Measurements from ENCODE around the gene SH3PXD2A.

Gene SH3PXD2A

GRCh38 chr10:103572347-103573204, 282.8 kb downstream of the SH3PXD2A start:
- no peak for DNase-seq

- no peak for DNase-seq
Measured at GRCh38 chr10:103571656-103571975, 283.8 kb downstream of the SH3PXD2A start.

- DNase-seq: no peak
Measured at GRCh38 chr10:103570844-103571655, 284.3 kb downstream of the SH3PXD2A start.

- no peak for DNase-seq
Measured at GRCh38 chr10:103569896-103570295, 285.5 kb downstream of the SH3PXD2A start.

- no peak for DNase-seq
Measured at GRCh38 chr10:103568505-103568904, 286.9 kb downstream of the SH3PXD2A start.

GRCh38 chr10:103566536-103566935, 288.8 kb downstream of the SH3PXD2A start:
- DNase-seq: no peak

GRCh38 chr10:103564776-103565520, 290.4 kb downstream of the SH3PXD2A start:
- DNase-seq: peak; percentile 20

GRCh38 chr10:103564116-103564501, 291.3 kb downstream of the SH3PXD2A start:
- no peak for DNase-seq

- no peak for DNase-seq
Measured at GRCh38 chr10:103563231-103564115, 291.9 kb downstream of the SH3PXD2A start.

- no peak for DNase-seq
Measured at GRCh38 chr10:103562383-103562782, 293.0 kb downstream of the SH3PXD2A start.

GRCh38 chr10:103560886-103561285, 294.5 kb downstream of the SH3PXD2A start:
- no peak for DNase-seq

GRCh38 chr10:103559776-103560175, 295.6 kb downstream of the SH3PXD2A start:
- DNase-seq: no peak

- DNase-seq: no peak
Measured at GRCh38 chr10:103558911-103559310, 296.5 kb downstream of the SH3PXD2A start.

GRCh38 chr10:103557455-103557854, 297.9 kb downstream of the SH3PXD2A start:
- DNase-seq: no peak

GRCh38 chr10:103556383-103557007, 298.9 kb downstream of the SH3PXD2A start:
- DNase-seq: no peak

- no peak for DNase-seq
Measured at GRCh38 chr10:103555712-103556111, 299.7 kb downstream of the SH3PXD2A start.

GRCh38 chr10:103555325-103555649, 300.1 kb downstream of the SH3PXD2A start:
- DNase-seq: no peak

- DNase-seq: peak; percentile 44
Measured at GRCh38 chr10:103554488-103555324, 300.7 kb downstream of the SH3PXD2A start.

- no peak for DNase-seq
Measured at GRCh38 chr10:103553743-103554487, 301.5 kb downstream of the SH3PXD2A start.
